Activated T-helper 2 cell treated with anti-CD3 and anti-CD28 coated beads, Interferon-gamma antibody, Interleukin-2, Interleukin-4, amounts not matched to agents 10 μg/mL and 5 μg/mL and 100 μg/mL, durations not matched to agents 14 hours and 24 hours and 36 hours (primary cell): ENCODE results near the gene SH2D2A. TPM values are rescaled to one million over a fixed set of nuclear protein-coding genes. Genes with fewer than 3 reads are reported as not detected.

ENCODE experiments used
- DNase-seq: peaks from one replicate; pipeline ENCODE4 v3.0.0; 2021; ENCODE audit warnings: low spot score
- H3K27ac Mint-ChIP-seq: one replicate; pipeline ENCODE4 v1.8.0; 2021; ENCODE audit warnings: mixed read lengths
- H3K27me3 Mint-ChIP-seq: one replicate; pipeline ENCODE4 v1.8.0; 2021; ENCODE audit warnings: low read depth, mixed read lengths
- H3K36me3 Mint-ChIP-seq: one replicate; pipeline ENCODE4 v1.8.0; 2021; ENCODE audit warnings: low read depth, mixed read lengths
- H3K4me1 Mint-ChIP-seq: one replicate; pipeline ENCODE4 v1.8.0; 2021; ENCODE audit warnings: low read depth, mixed read lengths
- H3K4me3 Mint-ChIP-seq: one replicate; pipeline ENCODE4 v1.8.0; 2021; ENCODE audit warnings: low read depth, mild to moderate bottlenecking, moderate library complexity, mixed read lengths
- H3K9me3 Mint-ChIP-seq: one replicate; pipeline ENCODE4 v1.8.0; 2021; ENCODE audit warnings: mixed read lengths
- intact Hi-C: fragments of 100-400 bp; cut with micrococcal nuclease; formaldehyde crosslinking; loops from one replicate; pipeline ENCODE4 v1.15.1; 2023
- total RNA-seq: library from RNA; stranded (reverse); gene quantifications from 2 replicates; pipeline ENCODE4 v1.2.3, GENCODE V29; 2022

Gene SH2D2A
- 453 and 474 TPM in 2 replicates for total RNA-seq

GRCh38 chr1:156816561-156817328, at the start of gene SH2D2A:
SH2D2A (minus strand) TSS chr1:156816848; CDS start chr1:156816708, 140 bp downstream.
- Mint-ChIP-seq H3K9me3 (peaks cover 12% of the 10 kb centered on the region), H3K27me3 (no peaks in the 10 kb centered on the region), H3K4me1 (peaks cover 48% of the 10 kb centered on the region), H3K4me3 (peak within 1 kb of the TSS; percentile 88), H3K36me3 (peaks cover 54% of the 10 kb centered on the region), H3K27ac (peak within 1 kb of the TSS; percentile 100)
- peak; percentile 94 for DNase-seq
- intact Hi-C loops = loop anchor here (1.0 to 2.0 kb wide), 4 partner anchors 20 to 88 kb away; partner anchors contain the start of genes ISG20L2, METTL25B and PRCC

GRCh38 chr1:156865865-156866248, 49.2 kb upstream of the SH2D2A start:
- intact Hi-C loops = no loop called here
- Mint-ChIP-seq H3K4me3 (peak overlapping the region; percentile 87), H3K27ac (peak overlapping the region; percentile 88), H3K27me3 (no peaks in the 10 kb centered on the region), H3K9me3 (no peaks in the 10 kb centered on the region), H3K4me1 (peaks cover 73% of the 10 kb centered on the region), H3K36me3 (peaks cover 90% of the 10 kb centered on the region)
- DNase-seq = no peak

GRCh38 chr1:156865258-156865657, 48.6 kb upstream of the SH2D2A start:
- H3K4me3 Mint-ChIP-seq = peak overlapping the region; percentile 87
- no peak for DNase-seq
- peaks cover 84% of the 10 kb centered on the region for H3K36me3 Mint-ChIP-seq
- intact Hi-C loops = no loop called here
- H3K27ac Mint-ChIP-seq = peak overlapping the region; percentile 88
- H3K4me1 Mint-ChIP-seq = peaks cover 69% of the 10 kb centered on the region
- H3K9me3 Mint-ChIP-seq = no peaks in the 10 kb centered on the region
- no peaks in the 10 kb centered on the region for H3K27me3 Mint-ChIP-seq

- H3K27ac Mint-ChIP-seq = peak overlapping the region; percentile 88
- H3K27me3 Mint-ChIP-seq = peaks cover under 1% of the 10 kb centered on the region
- intact Hi-C loops = loop anchor here (5.0 kb wide), 1 partner anchor 268 kb away; no protein-coding TSS in a partner anchor
- no peaks in the 10 kb centered on the region for H3K9me3 Mint-ChIP-seq
- peak overlapping the region; percentile 87 for H3K4me3 Mint-ChIP-seq
- DNase-seq = no peak
- peaks cover 66% of the 10 kb centered on the region for H3K4me1 Mint-ChIP-seq
- H3K36me3 Mint-ChIP-seq = peaks cover 80% of the 10 kb centered on the region
These were observed 48.1 kb upstream of the SH2D2A start for GRCh38 chr1:156864796-156865195.

- H3K27ac Mint-ChIP-seq = peak overlapping the region; percentile 73
- peaks cover 68% of the 10 kb centered on the region for H3K36me3 Mint-ChIP-seq
- no peak for DNase-seq
- intact Hi-C loops = loop anchor here (1.0 to 5.0 kb wide), 3 partner anchors 27 to 269 kb away; partner anchors contain the start of gene SH2D2A
- peaks cover 67% of the 10 kb centered on the region for H3K4me1 Mint-ChIP-seq
- H3K9me3 Mint-ChIP-seq = no peaks in the 10 kb centered on the region
- peaks cover 6% of the 10 kb centered on the region for H3K27me3 Mint-ChIP-seq
- H3K4me3 Mint-ChIP-seq = peak overlapping the region; percentile 87
These were observed 47.0 kb upstream of the SH2D2A start for GRCh38 chr1:156863631-156864030.

GRCh38 chr1:156862997-156863599, 46.5 kb upstream of the SH2D2A start:
- Mint-ChIP-seq H3K9me3 (no peaks in the 10 kb centered on the region), H3K27me3 (peaks cover 12% of the 10 kb centered on the region), H3K4me1 (peaks cover 69% of the 10 kb centered on the region), H3K4me3 (peak overlapping the region; percentile 87), H3K27ac (peak overlapping the region; percentile 80), H3K36me3 (peaks cover 63% of the 10 kb centered on the region)
- peak; percentile 31 for DNase-seq
- intact Hi-C loops = loop anchor here (1.0 to 5.0 kb wide), 3 partner anchors 27 to 269 kb away; partner anchors contain the start of gene SH2D2A

- Mint-ChIP-seq H3K4me3 (peak overlapping the region; percentile 87), H3K9me3 (no peaks in the 10 kb centered on the region), H3K4me1 (peaks cover 65% of the 10 kb centered on the region), H3K27ac (peak overlapping the region; percentile 80), H3K36me3 (peaks cover 58% of the 10 kb centered on the region), H3K27me3 (peaks cover 17% of the 10 kb centered on the region)
- no peak for DNase-seq
- intact Hi-C loops = loop anchor here (5.0 kb wide), 1 partner anchor 270 kb away; no protein-coding TSS in a partner anchor
These were observed 45.9 kb upstream of the SH2D2A start for GRCh38 chr1:156862584-156862983.

- H3K27ac Mint-ChIP-seq = peak within 1 kb of the TSS; percentile 80
- DNase-seq = peak; percentile 53
- peaks cover 44% of the 10 kb centered on the region for H3K36me3 Mint-ChIP-seq
- H3K4me3 Mint-ChIP-seq = peak within 1 kb of the TSS; percentile 87
- peaks cover 25% of the 10 kb centered on the region for H3K27me3 Mint-ChIP-seq
- intact Hi-C loops = loop anchor here (1.0 to 5.0 kb wide), 5 partner anchors 9 to 271 kb away; partner anchors contain the start of genes ISG20L2 and METTL25B
- no peaks in the 10 kb centered on the region for H3K9me3 Mint-ChIP-seq
- H3K4me1 Mint-ChIP-seq = peaks cover 51% of the 10 kb centered on the region
These were observed 44.2 kb upstream of the SH2D2A start, which contains the start of gene NTRK1 for GRCh38 chr1:156860628-156861423. NTRK1 (plus strand) TSS chr1:156860865; CDS start chr1:156860935, 70 bp downstream.

- Mint-ChIP-seq H3K27ac (peak overlapping the region; percentile 44), H3K27me3 (peaks cover 27% of the 10 kb centered on the region), H3K4me3 (peak overlapping the region; percentile 87), H3K9me3 (no peaks in the 10 kb centered on the region), H3K36me3 (peaks cover 38% of the 10 kb centered on the region), H3K4me1 (peaks cover 44% of the 10 kb centered on the region)
- peak; percentile 48 for DNase-seq
- intact Hi-C loops = loop anchor here (1.0 to 5.0 kb wide), 4 partner anchors 21 to 272 kb away; partner anchors contain the start of genes ISG20L2 and METTL25B
These were observed 43.5 kb upstream of the SH2D2A start for GRCh38 chr1:156860113-156860627.

GRCh38 chr1:156859523-156860112, 43.0 kb upstream of the SH2D2A start:
- intact Hi-C loops = loop anchor here (1.0 to 5.0 kb wide), 4 partner anchors 21 to 273 kb away; partner anchors contain the start of genes ISG20L2 and METTL25B

GRCh38 chr1:156858959-156859522, 42.4 kb upstream of the SH2D2A start, which contains the start of gene INSRR:
INSRR (minus strand) TSS chr1:156859117; CDS start chr1:156858621, 496 bp downstream.
- H3K27me3 Mint-ChIP-seq = peaks cover 32% of the 10 kb centered on the region

More at GRCh38 chr1:156859523-156860112, 43.0 kb upstream of the SH2D2A start:
- peak overlapping the region; percentile 87 for H3K4me3 Mint-ChIP-seq
- peaks cover 32% of the 10 kb centered on the region for H3K36me3 Mint-ChIP-seq
- H3K9me3 Mint-ChIP-seq = no peaks in the 10 kb centered on the region
- peaks cover 40% of the 10 kb centered on the region for H3K4me1 Mint-ChIP-seq
- H3K27ac Mint-ChIP-seq = no peak overlapping the region
- DNase-seq = no peak
- H3K27me3 Mint-ChIP-seq = peaks cover 30% of the 10 kb centered on the region

More at GRCh38 chr1:156858959-156859522, 42.4 kb upstream of the SH2D2A start, which contains the start of gene INSRR:
- peak within 1 kb of the TSS; percentile 87 for H3K4me3 Mint-ChIP-seq
- H3K9me3 Mint-ChIP-seq = no peaks in the 10 kb centered on the region
- DNase-seq = no peak
- H3K27ac Mint-ChIP-seq = no peak within 1 kb of the TSS
- H3K4me1 Mint-ChIP-seq = peaks cover 34% of the 10 kb centered on the region
- H3K36me3 Mint-ChIP-seq = peaks cover 26% of the 10 kb centered on the region
- intact Hi-C loops = no loop called here
